Effector memory CD4-positive, alpha-beta T cell (primary cell): Measurements from ENCODE around the gene RNF220.
"Not testable (repeated sequence)": the region's sequence is repeated elsewhere in the genome, so short reads cannot be mapped to it uniquely, and the experiment has no call there.

Source experiments
- DNase-seq, 3 donors: peaks; one replicate each; pipeline ENCODE4 v3.0.0-alpha.2; 2020
- H3K27ac ChIP-seq: 2 replicates; pipeline ENCODE4 v1.7.0; 2013; ENCODE audit warnings: mild to moderate bottlenecking, low read length, moderate library complexity; ENCODE audit not compliant: insufficient read depth, poor library complexity, severe bottlenecking
- H3K27me3 ChIP-seq: replicated peaks from 2 replicates; pipeline ENCODE4 v1.7.0; 2013; ENCODE audit warnings: mild to moderate bottlenecking, low read length; ENCODE audit not compliant: insufficient read depth, control insufficient read depth, poor library complexity, severe bottlenecking
- H3K36me3 ChIP-seq: 2 replicates; pipeline ENCODE4 v1.7.0; 2013; ENCODE audit warnings: mild to moderate bottlenecking, low read length, moderate library complexity; ENCODE audit not compliant: control insufficient read depth, insufficient read depth
- H3K4me1 ChIP-seq: 2 replicates; pipeline ENCODE4 v1.7.0; 2013; ENCODE audit warnings: low read length, mild to moderate bottlenecking; ENCODE audit not compliant: control insufficient read depth, insufficient read depth, poor library complexity, severe bottlenecking
- H3K4me3 ChIP-seq: 2 replicates; pipeline ENCODE4 v1.7.0; 2013; ENCODE audit warnings: low read length, low read depth, mild to moderate bottlenecking; ENCODE audit not compliant: insufficient read depth, poor library complexity, severe bottlenecking
- H3K9me3 ChIP-seq: 2 replicates; pipeline ENCODE4 v1.7.0; 2013; ENCODE audit warnings: mild to moderate bottlenecking, low read length, moderate library complexity; ENCODE audit not compliant: control insufficient read depth

Gene RNF220

DNA sequence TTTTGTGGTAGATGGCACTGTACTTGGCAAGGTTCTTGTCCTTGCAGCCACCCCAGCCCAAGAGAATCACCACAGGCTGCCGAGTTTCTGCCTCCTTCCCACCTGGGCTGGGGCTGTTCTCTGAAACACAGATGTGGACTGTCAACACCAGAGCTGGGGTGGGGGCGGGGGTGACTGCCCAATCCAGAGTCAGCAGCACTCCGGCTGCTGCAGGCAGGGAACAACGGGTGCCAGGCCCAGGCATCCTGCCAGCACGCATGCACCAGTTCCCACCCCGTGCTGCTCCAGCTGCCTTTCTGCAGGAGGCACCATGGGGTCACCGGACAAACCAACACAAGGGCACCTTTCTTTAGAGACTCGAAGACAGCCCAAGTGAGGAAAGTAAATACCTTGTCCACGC lies 255.1 kb downstream of the RNF220 start:
- DNase-seq: no peak
- H3K4me1 ChIP-seq: peaks cover 8% of the 10 kb centered on the region
- no peak overlapping the region for H3K27ac ChIP-seq
- H3K4me3 ChIP-seq: no peak overlapping the region
- no peaks in the 10 kb centered on the region for H3K9me3 ChIP-seq
- H3K27me3 ChIP-seq: no peaks in the 10 kb centered on the region
- no peaks in the 10 kb centered on the region for H3K36me3 ChIP-seq

DNA sequence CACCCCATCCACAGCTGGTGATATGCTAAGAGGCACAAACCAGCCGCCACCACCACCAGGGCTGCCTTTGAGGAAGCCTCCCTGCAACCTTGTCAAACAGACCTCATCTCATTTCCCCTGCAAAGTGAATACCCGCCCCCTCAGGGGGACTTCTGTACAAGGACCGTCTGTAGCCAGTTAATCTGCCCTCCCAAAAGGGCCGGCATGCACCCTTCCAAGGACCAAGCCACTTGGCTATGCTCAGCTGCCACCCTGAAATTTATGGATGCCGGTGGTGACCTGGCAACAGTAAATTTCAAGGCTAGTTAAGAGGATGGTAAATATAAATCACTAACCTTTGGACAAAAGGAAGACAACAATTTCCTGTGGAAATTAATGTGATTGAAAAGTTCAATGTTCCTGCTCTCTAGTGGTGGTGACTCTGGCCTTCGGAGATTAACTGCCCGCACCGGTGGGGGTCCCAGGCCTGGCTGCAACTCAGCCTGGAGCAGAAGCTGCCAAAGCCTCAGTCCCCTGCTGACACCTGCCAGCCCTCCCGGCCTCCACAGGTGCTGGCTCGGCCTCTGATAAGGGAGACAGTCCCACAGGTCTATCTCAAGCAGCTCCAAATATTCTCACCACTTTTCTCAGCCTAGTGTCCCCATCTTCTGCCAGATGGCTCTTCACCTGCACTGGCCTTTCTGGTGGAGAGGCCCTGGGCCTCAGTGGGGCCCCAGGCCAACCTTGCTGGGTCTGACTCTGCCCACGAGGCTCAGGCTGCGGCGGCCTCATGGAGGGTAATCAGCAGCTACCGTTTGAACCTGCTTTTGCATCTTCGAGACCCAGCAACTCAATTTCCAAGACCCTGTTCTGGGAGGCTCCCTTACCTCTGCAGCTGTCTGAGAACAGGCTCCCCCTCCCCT lies 257.0 kb downstream of the RNF220 start:
- Histone ChIP-seq H3K27ac (no peak overlapping the region), H3K27me3 (no peaks in the 10 kb centered on the region), H3K4me3 (no peak overlapping the region), H3K9me3 (no peaks in the 10 kb centered on the region), H3K4me1 (peaks cover 8% of the 10 kb centered on the region), H3K36me3 (no peaks in the 10 kb centered on the region)
- DNase-seq: no peak

DNA sequence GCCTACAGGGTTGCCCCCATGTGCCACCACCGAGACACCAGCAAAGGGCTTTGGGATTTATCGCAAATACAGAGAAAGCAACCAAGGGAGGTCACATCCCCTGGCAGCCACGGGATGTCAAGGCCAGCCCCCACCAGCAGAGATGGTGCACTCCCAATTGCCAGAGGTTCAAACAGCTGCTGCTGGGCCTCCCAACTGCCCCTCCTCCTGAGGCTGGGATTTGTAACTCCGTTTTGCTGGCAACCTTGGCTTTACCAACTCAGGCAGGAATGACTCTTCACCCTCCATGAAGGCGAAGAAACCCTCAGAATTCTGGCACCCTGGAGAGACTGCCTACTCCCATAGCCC lies 257.6 kb downstream of the RNF220 start:
- Histone ChIP-seq H3K27ac (no peak overlapping the region), H3K4me1 (peaks cover 8% of the 10 kb centered on the region), H3K27me3 (no peaks in the 10 kb centered on the region), H3K36me3 (no peaks in the 10 kb centered on the region), H3K9me3 (no peaks in the 10 kb centered on the region), H3K4me3 (no peak overlapping the region)
- DNase-seq: no peak

DNA sequence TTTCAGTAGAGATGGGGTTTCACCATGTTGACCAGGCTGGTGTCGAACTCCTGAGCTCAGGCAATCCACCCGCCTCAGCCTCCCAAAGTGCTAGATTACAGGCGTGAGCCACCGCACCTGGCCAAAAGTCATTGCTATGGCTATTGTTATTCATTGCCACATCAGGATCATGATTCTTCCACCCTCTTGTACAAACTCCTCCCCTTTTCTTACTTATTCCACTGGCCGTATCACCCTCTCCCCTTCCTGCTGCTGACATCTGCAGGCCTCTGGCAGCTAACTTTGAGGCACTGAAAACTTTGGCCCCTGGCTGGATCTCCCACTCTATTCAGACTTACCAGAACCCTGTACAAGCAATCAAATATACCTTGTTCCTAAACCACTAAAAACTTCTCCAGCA lies 258.4 kb downstream of the RNF220 start:
- no peaks in the 10 kb centered on the region for H3K9me3 ChIP-seq
- peaks cover 8% of the 10 kb centered on the region for H3K4me1 ChIP-seq
- DNase-seq: no peak
- no peak overlapping the region for H3K4me3 ChIP-seq
- no peaks in the 10 kb centered on the region for H3K36me3 ChIP-seq
- H3K27ac ChIP-seq: no peak overlapping the region
- no peaks in the 10 kb centered on the region for H3K27me3 ChIP-seq

DNA sequence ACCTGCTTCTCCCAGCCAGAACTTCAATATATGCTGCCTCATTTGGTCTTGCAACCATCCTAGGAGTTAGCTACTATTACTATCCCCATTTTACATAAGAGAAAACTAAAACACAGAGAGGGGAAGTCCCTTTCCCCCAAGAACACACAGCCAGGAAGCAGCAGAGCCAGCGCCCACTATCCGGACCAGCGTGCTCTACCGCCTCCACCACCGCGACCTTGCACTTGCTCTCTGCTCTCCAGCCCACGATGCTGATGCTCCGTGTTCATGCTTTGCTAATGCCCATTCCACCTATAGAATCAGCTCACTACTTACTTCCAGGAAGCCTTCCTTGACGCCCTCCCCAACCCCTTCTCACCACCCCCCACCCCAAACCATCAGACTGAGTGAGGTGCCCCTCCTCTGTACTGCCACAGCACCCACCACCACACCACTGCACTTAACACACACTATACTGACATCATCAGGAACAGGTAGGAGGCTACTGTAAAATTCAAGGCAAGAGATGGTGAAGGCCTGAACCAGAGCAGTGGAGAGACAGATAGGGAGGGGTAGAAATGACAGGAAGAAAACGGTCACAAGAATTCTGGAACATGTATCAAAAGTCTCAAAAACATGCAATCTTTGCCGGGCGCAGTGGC lies 259.8 kb downstream of the RNF220 start:
- Histone ChIP-seq H3K36me3 (no peaks in the 10 kb centered on the region), H3K4me3 (no peak overlapping the region), H3K4me1 (peaks cover 8% of the 10 kb centered on the region), H3K27ac (peak overlapping the region; percentile 18), H3K9me3 (no peaks in the 10 kb centered on the region), H3K27me3 (no peaks in the 10 kb centered on the region)
- DNase-seq: no peak

DNA sequence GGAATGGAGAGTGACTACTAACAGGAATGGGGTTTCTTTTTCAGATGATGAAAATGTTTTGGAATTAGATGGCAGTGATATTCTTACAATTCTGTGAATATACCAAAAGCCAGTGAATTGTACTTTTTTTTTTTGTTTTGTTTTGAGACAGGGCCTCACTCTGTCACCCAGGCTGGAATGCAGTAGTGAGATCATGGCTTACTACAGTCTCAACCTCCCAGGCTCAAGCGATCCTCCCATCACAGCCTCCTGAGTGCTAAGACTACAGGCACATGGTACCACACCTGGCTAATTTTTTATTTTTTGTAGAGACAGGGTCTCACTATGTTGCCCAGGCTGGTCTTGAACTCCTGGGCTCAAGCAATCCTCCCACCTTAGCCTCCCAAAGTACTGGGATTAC lies 261.7 kb downstream of the RNF220 start:
- H3K4me1 ChIP-seq, H3K9me3 ChIP-seq, H3K36me3 ChIP-seq, H3K27ac ChIP-seq, H3K27me3 ChIP-seq, DNase-seq, H3K4me3 ChIP-seq: not testable (repeated sequence)

DNA sequence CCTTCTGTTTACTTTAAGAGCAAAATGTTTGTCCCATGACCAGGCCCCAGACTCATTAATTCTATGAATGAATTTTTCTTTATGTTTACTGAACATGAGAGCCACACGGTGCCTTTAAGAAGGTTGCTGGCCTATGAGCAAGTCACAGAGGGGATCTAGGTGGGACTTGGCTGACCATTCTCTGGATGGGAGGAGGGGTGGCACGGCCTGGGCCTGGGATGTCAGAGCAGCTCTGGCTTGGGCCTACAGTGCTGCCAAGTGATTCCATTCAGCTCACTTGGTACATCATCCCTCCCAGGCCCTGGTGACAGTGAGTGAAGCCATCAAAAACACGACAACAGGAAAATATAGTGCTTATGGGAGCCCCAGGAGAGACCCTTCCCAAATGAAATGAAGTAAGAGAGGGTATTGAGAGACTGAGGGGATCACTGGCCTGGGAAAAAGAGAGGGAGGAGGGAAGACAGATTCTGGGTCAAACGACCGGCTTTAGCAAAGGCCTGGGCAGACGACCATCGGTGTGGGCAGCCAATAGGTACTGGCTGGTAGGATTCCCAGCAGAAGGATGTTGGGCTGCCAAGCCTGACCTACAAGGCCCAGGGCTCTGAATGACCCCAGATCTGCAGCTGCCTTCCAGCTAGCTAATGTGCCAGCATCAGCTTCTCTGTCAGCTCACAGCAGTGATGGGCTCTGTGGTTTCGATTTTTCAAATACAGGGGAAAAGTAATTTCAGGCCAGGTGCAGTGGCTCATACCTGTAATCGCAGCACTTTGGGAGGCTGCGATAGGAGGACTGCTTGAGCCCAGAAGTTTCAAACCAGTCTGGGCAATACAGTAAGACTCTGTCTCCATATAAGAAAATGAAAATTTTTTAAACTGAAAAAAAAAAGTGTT lies 265.9 kb downstream of the RNF220 start:
- no peaks in the 10 kb centered on the region for H3K27me3 ChIP-seq
- no peaks in the 10 kb centered on the region for H3K36me3 ChIP-seq
- H3K27ac ChIP-seq: no peak overlapping the region
- no peak for DNase-seq
- peaks cover 4% of the 10 kb centered on the region for H3K4me1 ChIP-seq
- H3K4me3 ChIP-seq: no peak overlapping the region
- no peaks in the 10 kb centered on the region for H3K9me3 ChIP-seq

DNA sequence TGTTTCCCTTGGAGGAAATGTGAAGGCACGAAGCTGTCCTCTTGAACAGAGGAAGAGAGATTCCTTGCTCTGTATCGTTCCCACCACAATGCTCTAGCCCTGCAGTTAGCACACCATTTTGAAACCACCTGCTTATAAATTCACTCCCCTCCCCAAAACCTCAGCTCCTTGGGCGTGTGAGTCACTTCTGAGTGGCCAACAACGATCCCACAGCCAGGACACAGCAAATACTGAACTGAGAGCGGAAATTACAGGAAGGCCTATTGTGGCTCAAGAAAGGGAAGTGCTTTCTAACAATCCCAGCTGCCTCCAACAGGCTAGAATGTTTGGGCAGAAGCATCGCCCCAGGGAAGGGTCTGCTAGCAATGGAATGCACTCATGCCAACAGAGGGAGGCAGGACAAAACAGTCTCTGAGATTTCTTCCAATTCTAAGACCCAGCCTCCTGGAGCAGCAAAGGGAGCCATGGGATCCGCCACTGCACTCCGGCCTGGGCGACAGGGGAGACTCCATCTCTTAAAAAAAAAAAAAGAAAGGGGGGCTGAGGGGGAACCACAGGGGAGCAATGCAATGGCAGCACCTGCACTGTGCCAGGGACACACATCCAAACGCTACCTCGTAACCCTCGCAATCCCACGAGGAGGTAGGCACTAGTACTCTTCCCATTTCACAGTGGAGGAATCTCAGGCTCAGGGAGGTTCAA lies 267.4 kb downstream of the RNF220 start:
- Histone ChIP-seq H3K27me3 (no peaks in the 10 kb centered on the region), H3K9me3 (no peaks in the 10 kb centered on the region), H3K36me3 (no peaks in the 10 kb centered on the region), H3K27ac (no peak overlapping the region), H3K4me3 (no peak overlapping the region), H3K4me1 (peaks cover 4% of the 10 kb centered on the region)
- DNase-seq: no peak

DNA sequence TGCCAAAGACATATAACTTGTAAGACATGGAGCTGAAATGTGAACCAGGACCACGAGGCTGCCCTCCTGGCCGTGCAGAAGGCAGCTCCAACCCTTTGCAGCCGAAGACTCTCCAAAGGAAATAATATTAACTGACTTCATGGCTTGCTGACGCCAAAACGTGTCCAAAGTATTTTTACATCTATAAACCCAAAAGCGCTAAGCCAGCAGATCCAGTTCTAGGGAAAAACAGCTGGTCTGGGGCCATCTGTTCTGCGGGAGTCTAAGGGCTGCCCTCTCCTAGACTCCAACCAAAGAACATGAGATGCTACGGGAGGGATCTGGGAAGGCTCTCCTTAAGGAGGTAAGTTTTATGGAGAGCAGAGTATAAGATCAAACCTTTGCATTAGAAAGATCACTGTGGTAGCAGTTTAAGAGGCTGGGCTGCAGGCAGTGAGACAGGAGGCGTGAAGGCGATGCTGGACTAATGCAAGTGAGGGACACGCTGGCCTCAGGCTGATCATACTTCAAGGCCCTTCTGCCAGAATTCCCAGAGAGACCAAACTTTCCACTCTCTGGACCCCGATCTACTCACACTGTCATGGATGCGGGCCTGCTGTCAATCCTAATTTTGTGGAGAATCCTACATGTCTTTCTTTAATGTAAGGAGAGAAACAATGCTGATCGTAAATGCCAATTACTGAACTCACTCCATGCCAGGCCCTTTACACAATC lies 268.1 kb downstream of the RNF220 start:
- H3K9me3 ChIP-seq: no peaks in the 10 kb centered on the region
- no peak for DNase-seq
- no peaks in the 10 kb centered on the region for H3K27me3 ChIP-seq
- peak overlapping the region; percentile 92 for H3K4me3 ChIP-seq
- H3K27ac ChIP-seq: no peak overlapping the region
- H3K36me3 ChIP-seq: no peaks in the 10 kb centered on the region
- peaks cover 4% of the 10 kb centered on the region for H3K4me1 ChIP-seq
